H7 (cell line): Measurements from ENCODE around the gene CEP70. TPM values are rescaled to one million over a fixed set of nuclear protein-coding genes. Genes with fewer than 3 reads are reported as not detected.

Source experiments
- DNase-seq: peaks from one replicate; pipeline ENCODE4 v3.0.0; 2012
- H3K27me3 ChIP-seq: 2 replicates; pipeline ENCODE4 v1.6.0; 2011; ENCODE audit warnings: mild to moderate bottlenecking, low read length; ENCODE audit not compliant: control insufficient read depth, insufficient read depth
- H3K36me3 ChIP-seq: replicated peaks from 2 replicates; pipeline ENCODE4 v1.5.1; 2011; ENCODE audit warnings: low read length; ENCODE audit not compliant: control insufficient read depth, insufficient read depth
- H3K4me3 ChIP-seq: 2 replicates; pipeline ENCODE4 v1.5.1; 2011; ENCODE audit warnings: low read depth, mild to moderate bottlenecking, control low read depth, low read length, moderate library complexity; ENCODE audit not compliant: insufficient read depth
- total RNA-seq: library from RNA; depleted of rRNA; stranded (reverse); fragments of >200 nt; shearing (Covaris generic); gene quantifications from 2 replicates; pipeline ENCODE4 v1.2.3, GENCODE V29; 2014

The CEP70 gene
- total RNA-seq, 1 experiment from 2014 or later = 19.6 TPM

GRCh38 chr3:138477120-138477519, 116.9 kb downstream of the CEP70 start:
- no peak overlapping the region for H3K4me3 ChIP-seq
- no peak for DNase-seq
- peaks cover 2% of the 10 kb centered on the region for H3K36me3 ChIP-seq
- no peaks in the 10 kb centered on the region for H3K27me3 ChIP-seq

DNA sequence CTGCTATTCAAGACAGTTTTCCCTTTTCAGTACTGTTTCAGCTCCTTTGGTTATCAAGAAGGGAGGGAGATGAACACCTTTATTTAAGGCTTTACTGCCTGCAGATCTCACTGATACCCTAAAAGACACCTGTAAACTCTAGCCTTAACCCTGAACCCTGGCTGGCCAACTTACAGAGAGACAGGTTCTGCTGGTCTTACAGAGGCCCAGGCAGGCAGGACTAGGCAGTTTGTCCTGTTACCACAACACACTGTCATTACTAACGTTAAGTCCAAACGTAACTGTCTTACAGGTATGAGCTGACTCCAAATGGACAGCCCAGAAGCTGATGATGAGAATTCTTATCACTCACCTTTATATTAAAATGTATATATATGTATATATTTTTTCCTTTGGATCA, 117.5 kb downstream of the CEP70 start:
- Histone ChIP-seq H3K27me3 (no peaks in the 10 kb centered on the region), H3K4me3 (no peak overlapping the region), H3K36me3 (peaks cover 2% of the 10 kb centered on the region)
- no peak for DNase-seq

DNA sequence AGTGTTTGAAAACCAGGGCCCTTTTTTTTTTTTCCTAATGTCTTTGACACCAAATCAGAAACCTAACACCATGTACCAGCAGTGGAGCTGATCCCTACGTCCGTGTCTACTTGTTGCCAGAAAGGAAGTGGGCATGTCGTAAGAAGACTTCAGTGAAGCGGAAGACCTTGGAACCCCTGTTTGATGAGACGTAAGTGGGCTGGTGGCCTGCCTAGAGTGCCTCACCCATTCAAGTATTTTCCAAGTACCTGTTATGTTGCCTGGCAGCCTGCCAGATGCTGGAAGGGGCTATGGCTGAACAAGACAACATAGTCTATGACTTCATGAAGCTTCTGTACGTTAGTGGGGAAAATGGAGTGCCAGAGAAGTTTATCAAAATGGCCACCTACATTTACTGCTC, 119.9 kb downstream of the CEP70 start:
- H3K36me3 ChIP-seq = peaks cover 2% of the 10 kb centered on the region
- no peak for DNase-seq
- H3K4me3 ChIP-seq = no peak overlapping the region
- H3K27me3 ChIP-seq = no peaks in the 10 kb centered on the region

- Histone ChIP-seq H3K27me3 (no peaks in the 10 kb centered on the region), H3K4me3 (no peak overlapping the region), H3K36me3 (peaks cover 2% of the 10 kb centered on the region)
- DNase-seq = no peak
Observed at GRCh38 chr3:138473391-138473790, 120.7 kb downstream of the CEP70 start.

- no peaks in the 10 kb centered on the region for H3K27me3 ChIP-seq
- no peak overlapping the region for H3K4me3 ChIP-seq
- peaks cover 2% of the 10 kb centered on the region for H3K36me3 ChIP-seq
- no peak for DNase-seq
Observed at GRCh38 chr3:138472141-138472825, 121.8 kb downstream of the CEP70 start.

DNA sequence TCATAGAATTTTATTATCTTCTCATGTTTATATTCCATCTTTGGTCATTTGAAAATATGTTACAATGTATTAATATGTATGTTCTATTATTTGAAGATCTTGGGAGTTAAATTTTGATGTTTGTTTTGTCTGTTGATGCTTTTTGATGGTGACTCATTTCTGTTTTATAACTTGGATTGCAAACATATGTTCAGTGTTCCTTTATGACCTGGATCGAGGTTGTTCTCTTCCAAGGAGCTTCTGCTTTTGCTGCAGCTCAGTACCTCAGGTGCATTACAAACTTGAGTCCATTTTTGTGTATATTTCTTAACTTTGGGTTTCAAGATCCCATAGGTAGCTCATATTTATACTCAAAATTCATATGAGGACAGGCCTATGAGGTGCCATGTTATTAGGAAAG, 122.6 kb downstream of the CEP70 start:
- Histone ChIP-seq H3K4me3 (no peak overlapping the region), H3K27me3 (no peaks in the 10 kb centered on the region), H3K36me3 (peaks cover 2% of the 10 kb centered on the region)
- DNase-seq = no peak

DNA sequence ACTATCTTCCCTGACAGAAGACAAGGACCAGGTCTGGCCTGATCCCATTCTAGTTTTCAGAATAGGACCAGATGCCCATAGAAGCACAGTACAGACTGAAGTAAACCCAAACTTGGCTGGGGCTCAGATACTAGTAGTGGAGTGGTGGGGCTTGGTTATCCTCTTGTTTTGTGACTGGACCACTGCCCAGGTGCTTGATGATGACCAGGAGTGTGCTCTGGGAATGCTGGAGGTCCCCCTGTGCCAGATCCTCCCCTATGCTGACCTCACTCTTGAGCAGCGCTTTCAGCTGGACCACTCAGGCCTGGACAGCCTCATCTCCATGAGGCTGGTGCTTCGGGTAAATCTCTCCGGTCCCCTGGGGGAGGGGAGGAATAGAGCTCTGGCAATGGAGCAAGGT, 123.4 kb downstream of the CEP70 start:
- no peaks in the 10 kb centered on the region for H3K27me3 ChIP-seq
- no peak for DNase-seq
- peaks cover 2% of the 10 kb centered on the region for H3K36me3 ChIP-seq
- H3K4me3 ChIP-seq = no peak overlapping the region

GRCh38 chr3:138469874-138470273, 124.2 kb downstream of the CEP70 start:
- H3K36me3 ChIP-seq = peaks cover 2% of the 10 kb centered on the region
- DNase-seq = no peak
- H3K4me3 ChIP-seq = no peak overlapping the region
- no peaks in the 10 kb centered on the region for H3K27me3 ChIP-seq

DNA sequence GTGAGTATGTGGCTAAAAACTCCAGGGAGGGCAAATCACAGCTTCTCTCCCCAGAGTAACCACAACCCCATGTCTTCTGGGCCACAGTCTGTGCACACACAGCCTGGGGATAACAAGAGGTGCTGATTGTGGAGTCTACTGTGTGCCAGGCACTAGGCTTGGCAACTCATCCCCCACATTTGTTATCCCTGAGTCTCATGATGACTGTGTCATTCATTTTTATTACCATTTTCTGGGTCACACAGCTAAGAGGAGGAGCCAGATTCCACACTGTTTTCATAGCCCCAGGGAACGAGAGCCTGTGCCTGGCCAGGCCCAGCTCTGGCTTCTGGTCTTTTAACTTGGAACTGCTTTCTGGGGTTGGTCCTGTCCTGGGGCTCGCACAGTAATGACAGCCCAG, 125.2 kb downstream of the CEP70 start:
- Histone ChIP-seq H3K36me3 (peaks cover 2% of the 10 kb centered on the region), H3K4me3 (no peak overlapping the region)
- DNase-seq = no peak

DNA sequence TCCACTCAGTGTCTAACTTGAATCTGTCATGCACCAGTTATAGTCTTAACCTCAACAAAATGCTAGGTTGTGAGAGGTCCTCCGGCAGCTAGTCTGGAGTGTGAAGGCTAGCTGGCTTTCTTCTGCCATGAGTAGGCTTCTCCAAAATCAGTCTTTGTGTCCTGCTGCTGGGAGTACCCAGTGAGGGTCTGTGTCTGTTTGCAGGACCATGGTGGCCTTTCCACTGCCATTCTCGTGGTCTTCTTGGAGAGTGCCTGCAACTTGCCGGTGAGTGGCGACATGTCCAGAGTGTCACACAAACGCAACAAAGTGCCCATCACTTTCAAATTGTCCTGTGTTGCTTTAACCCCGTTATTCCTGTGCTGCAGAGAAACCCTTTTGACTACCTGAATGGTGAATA, 125.6 kb downstream of the CEP70 start:
- no peak overlapping the region for H3K4me3 ChIP-seq
- peaks cover 2% of the 10 kb centered on the region for H3K36me3 ChIP-seq
- no peak for DNase-seq
- H3K27me3 ChIP-seq = no peaks in the 10 kb centered on the region

More for the DNA sequence above, 125.2 kb downstream of the CEP70 start:
- H3K27me3 ChIP-seq = no peaks in the 10 kb centered on the region

- H3K36me3 ChIP-seq = peaks cover 2% of the 10 kb centered on the region
- no peaks in the 10 kb centered on the region for H3K27me3 ChIP-seq
- no peak overlapping the region for H3K4me3 ChIP-seq
- no peak for DNase-seq
Observed at GRCh38 chr3:138467931-138468330, 126.1 kb downstream of the CEP70 start.

DNA sequence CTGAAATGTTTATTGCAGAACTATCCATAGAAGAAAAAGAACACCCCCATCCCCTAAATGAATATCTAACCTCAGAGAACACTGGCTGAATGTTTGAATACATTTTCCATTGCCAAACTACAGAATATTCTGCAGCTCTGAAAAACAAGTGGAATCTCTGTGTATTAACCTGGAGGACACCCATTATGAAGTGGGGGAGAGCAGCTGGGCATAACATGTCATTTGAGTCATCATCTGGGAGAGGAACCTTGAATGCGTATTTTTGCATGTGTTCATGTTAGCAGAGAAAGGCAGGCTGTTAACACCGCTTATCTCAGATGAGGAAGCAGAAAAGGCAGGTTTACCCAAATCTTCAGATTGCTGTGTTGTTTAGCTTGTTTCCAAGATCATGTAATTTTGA, 128.1 kb downstream of the CEP70 start:
- H3K36me3 ChIP-seq = no peaks in the 10 kb centered on the region
- no peaks in the 10 kb centered on the region for H3K27me3 ChIP-seq
- H3K4me3 ChIP-seq = no peak overlapping the region
- DNase-seq = no peak

DNA sequence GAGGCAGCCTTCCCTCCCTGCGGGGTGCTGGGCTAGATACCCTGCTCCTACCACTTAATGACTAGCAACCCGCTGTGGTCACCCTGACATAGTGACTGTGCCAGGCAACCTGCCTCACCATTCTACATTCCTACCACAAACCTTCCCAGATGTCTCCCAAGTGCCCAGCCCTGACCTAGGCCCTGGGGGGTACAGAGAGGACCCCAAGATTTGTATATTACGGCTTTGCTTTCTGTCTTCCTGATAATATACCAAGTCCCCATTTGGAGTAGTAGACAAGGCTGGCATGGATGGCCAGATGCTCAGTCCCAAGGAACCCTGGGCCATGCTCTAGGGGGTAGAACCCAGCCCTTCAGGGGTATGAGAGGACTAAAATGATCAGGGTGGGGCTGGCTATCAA, 128.6 kb downstream of the CEP70 start:
- H3K36me3 ChIP-seq = no peaks in the 10 kb centered on the region
- no peak overlapping the region for H3K4me3 ChIP-seq
- H3K27me3 ChIP-seq = no peaks in the 10 kb centered on the region
- DNase-seq = no peak

DNA sequence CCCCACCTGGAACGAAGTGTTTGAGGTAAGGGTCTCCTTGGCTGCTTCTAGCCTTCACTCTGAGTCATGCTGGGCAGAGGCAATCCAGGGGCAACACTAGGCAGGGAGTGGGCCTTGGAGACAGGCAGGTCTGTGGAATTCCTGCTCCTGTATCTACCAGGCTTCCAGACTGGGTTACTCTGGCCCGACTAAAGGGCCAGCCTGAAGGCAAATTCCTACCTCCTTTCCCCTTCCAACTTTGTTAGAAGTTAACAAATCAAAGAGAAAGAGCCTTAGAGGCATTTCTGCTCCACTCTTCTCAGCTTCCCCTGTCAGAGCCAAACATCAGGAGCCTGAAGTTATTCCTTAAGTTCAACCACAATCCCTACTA, 129.6 kb downstream of the CEP70 start:
- no peak for DNase-seq
- H3K4me3 ChIP-seq = no peak overlapping the region
- no peaks in the 10 kb centered on the region for H3K27me3 ChIP-seq
- H3K36me3 ChIP-seq = no peaks in the 10 kb centered on the region

- H3K27me3 ChIP-seq = no peaks in the 10 kb centered on the region
- no peak for DNase-seq
- H3K4me3 ChIP-seq = no peak overlapping the region
- no peaks in the 10 kb centered on the region for H3K36me3 ChIP-seq
Observed at GRCh38 chr3:138463724-138464490, 130.2 kb downstream of the CEP70 start.
